GM19395 (cell line): ENCODE measurements around the gene SCN4B.

Experiments
- ATAC-seq: cut with Tn5 transposase; IDR thresholded peaks from one replicate; pipeline ENCODE4 v1.9.1; 2021; ENCODE audit warnings: mild to moderate bottlenecking, moderate library complexity; ENCODE audit not compliant: unreplicated experiment

The SCN4B gene

GRCh38 chr11:118153516-118153915 lies 893 bp upstream of the SCN4B start:
- no peak for ATAC-seq

DNA sequence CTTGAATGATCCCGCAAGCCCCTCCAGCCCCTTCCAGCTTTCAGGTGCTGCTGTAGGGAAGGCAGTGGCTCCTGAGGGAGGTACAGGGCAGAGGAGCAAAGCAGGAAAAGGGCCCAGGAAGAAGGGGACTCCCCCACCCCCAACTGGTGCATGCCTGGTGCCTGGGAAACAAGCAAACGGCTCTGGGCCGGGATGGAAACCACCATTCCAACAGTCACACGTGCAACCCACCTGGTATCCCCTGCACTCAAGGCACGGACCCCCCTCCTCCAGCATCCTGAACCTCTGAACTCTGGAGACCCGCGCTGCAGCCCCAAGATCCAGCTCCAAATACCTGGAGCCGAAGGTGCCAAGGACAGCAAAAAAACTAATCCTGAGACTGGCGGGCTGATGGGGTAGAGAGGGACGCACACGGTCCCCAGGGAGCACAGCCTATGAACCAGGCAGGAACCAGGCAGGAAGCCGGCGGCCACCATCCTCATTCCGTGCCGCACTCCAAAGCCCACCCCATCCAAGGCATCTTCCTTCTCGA lies 537 bp downstream of the SCN4B start:
- ATAC-seq: no peak

DNA sequence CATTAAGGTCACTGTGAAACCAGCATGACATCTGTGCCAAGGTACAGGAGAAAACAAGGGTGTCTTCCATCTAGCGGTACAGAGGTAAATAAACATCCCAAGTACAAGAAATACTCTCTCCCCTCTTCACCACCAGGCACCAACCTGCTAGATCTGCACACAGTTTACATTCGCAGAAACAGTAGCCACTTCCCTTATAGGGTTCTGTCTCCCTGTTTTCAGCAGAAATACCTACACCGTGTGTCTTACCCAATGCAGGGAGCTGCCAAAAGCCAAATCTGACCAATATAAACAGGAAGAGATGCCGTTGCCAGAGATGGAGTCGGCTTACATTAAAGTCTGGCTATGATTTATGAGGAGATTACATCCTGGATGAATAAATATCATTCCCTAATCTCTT lies 1.2 kb downstream of the SCN4B start:
- no peak for ATAC-seq

- ATAC-seq: no peak
These were observed 3.1 kb downstream of the SCN4B start for GRCh38 chr11:118149493-118149892.

DNA sequence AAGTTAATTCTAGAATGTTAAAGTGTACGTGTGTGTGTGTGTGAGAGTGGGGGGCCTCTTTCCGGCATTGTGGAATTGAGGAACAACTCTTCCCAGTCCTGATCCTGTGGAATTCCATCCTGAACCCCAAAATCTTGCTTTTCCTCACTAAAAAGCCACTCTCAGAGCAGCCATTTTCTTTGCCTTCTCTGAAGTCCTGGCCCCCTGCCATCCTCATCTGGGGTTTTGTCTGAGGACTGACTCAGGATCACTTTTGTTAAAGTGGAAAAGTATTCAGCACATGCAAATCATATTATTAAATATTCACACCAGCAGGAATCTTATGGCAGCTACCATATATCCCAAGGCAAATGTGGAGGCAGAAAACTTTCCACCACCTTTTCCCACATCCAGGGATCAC lies 3.8 kb downstream of the SCN4B start:
- no peak for ATAC-seq

GRCh38 chr11:118148240-118148639 lies 4.4 kb downstream of the SCN4B start:
- ATAC-seq: no peak

DNA sequence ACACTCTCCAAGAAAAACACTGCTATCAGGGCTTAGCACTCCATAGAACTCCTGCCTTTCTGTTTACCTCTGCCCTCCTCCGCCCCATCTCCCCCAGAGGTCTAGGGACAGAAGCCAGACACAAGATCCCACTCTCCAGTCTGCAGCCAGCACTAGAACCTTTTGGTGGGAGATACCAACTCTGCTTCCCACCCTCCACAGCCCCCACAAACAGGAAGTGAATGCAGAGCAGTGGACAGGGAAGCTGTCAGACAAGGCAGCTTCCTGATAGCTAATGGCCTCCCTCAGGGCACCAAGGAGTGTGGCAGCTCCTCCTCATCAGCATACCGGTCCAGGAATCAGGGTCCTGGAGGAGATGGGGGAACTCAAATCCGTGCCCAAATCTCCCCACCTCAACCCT lies 5.1 kb downstream of the SCN4B start:
- no peak for ATAC-seq

GRCh38 chr11:118146554-118146953 lies 6.1 kb downstream of the SCN4B start:
- no peak for ATAC-seq

DNA sequence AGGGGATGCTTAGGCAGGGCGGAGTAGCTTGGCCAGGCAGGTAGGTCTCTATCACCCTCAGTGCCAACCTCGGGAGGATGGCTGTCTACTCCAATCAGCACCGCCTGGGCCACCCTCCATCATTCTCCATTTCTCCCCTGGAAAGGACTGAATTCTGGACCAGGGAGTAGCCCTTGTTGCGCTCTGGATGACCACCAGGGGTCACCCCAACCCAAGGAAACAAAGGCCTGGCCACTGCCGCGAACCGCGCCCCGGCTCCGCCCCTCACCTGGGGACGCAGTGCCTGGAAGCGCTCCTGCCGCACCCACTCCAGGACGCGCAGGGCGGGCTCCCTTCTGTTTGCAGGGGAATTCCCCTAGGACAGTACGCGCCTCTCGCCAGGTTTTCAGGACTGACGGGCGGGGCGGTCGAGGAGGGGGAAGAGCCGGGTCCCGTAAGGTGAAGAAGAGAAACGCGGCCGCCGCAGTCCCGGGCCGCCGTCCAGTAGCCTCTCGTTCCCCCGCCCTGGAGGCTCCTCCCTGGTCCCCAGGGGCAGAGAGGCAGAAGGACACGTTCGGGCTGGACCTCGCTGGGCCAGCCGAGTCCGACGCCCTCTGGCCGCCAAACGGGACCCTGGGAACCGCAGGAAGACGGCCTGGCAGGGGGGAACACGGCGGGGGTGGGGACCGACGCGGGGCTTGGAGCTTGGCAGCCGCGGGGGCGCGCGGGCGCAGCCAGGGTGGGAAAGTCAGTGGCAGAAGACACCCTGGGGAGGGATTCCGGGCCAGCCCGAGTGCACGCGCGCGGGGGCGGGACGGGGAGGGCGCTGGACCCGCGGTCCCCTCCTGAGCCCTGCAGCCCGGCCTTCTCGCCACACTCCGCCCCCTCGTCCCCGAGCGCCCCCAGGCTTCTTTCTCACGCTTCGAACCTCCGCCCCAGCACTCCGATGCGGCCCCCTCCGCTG lies 7.1 kb downstream of the SCN4B start:
- peak; percentile 92 for ATAC-seq

DNA sequence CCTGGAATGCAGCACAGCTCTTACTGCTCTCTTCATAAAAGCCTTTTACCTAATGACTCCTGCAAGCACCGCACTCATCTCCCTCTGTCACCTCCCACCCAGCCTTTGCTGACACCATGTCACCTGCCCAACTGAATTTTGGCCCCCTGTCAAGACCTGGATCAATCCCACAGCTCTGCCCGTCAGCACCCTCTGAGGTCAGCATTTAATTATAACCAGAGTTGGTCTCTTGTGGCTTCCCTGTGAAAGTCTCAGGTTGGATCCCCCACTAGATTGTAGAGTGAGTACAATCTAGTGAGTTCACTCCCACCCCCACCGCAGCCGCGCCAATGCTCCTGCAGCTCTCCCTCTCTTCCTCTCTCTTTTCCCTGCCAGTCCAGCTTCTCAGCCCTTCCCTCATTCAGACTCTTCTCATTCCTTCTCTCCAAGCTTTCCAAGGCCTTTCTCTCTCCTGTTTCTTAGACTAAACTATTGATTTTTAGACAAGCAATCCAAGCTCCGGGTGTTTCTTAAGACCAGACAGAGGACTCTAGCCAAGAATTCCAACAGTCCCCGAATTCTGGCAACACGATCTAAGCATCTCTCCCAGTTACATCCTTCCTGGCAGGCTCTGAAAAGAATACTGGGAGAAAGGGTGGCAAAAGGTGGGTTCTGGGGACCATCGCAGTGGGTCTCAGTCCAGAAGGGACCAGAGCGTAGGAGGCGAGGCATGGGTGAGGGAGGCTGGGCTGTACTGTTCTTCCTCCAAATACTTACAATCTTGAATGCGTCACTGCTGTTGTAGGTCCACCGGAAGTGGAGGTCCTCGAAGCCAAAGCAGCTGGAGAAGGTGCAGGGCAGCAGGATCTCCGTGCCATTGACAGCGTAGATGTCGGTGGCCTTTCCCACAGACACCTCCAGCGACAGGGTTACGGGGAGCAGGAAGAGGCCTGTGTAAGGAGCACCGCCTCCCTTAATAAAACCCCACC lies 8.0 kb downstream of the SCN4B start:
- ATAC-seq: no peak

GRCh38 chr11:118143661-118144185 lies 8.9 kb downstream of the SCN4B start:
- no peak for ATAC-seq

GRCh38 chr11:118142809-118143208 lies 9.8 kb downstream of the SCN4B start:
- no peak for ATAC-seq

- ATAC-seq: no peak
These were observed 10.5 kb downstream of the SCN4B start for GRCh38 chr11:118142081-118142480.

DNA sequence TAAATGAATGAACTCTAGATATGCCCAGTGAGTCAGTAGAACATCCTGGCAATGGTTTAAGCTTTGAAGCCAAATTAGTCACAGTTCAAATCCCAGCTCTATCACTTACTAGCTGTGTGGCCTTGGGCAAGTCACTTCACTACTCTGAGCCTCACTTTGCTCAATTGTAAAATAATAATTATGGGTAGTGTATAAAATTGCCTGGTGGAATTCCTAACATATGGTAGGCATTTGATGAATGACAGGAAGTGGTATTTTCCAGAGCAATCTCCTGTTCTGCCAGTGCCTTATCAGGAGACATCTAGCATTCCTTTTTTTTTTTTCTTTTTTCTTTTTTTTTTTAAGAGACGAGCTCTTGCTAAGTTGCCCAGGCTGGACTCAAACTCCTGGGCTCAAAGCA lies 13.0 kb downstream of the SCN4B start:
- no peak for ATAC-seq

DNA sequence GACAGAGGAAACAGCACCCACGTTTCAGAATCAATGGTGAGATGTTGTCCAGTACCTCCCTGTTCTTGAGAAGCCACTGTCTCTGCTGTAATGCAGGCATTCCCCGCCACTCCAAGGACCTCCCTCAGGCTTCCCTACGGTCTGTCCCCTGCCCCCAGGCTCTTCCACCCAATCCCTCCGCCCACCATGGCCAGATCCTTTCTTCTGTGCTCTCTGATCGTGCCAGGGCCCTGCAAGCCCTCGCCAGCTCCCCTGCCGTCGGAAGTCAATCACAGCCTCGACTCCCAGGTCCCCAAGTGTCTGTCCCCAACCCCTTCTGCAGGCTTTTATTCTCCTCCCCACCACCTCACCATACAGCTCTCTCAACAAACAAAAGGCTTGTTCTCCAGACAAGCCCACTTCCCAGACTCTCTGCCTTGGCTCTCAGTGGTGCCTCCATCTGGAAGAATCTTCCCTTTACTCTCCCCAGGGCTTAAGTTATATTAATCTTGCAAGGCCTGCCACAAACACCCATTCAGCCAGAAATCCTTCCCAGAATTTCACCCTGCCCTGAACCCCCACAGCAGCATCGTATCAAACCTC lies 13.7 kb downstream of the SCN4B start:
- ATAC-seq: no peak

- ATAC-seq: no peak
These were observed 15.8 kb downstream of the SCN4B start for GRCh38 chr11:118136801-118137200.

DNA sequence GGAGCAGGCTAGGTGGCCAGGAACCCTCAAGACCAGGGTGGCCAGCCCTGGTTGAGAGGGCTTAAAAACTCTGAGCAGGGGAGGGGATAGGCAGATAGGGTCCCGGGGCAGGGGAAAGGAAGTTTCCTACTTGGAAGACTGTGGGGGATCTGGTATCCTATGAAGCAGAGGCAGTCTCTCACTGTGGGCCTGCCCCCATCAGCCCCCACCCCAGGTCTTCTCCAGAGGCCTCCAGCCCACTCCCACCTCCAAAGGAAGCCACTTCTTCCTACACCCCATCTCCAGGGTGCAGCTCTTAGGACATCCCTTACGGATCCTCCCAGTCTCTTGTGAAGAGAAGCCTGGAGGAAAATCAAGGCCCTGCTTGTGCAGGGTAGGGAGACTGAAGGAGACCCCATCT lies 16.3 kb downstream of the SCN4B start:
- ATAC-seq: no peak

DNA sequence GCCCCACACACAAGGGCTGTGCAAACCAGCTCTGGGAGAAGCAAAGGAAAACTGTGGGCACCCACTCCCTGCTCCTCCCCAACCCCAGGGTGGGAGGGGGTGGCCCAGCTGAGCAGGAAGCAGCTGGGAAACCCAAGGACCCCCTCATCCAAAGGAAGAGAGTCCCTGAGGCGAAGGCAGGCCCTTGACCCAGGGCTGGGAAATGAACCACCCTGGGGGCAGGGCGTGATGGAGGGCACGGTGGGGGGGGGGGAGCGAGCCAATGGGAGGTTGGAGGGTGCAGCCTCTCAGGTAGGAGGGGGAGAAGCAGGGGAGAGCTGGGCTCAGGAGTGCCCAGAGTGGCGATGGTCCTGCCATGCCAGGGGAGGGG lies 16.8 kb downstream of the SCN4B start:
- ATAC-seq: no peak

DNA sequence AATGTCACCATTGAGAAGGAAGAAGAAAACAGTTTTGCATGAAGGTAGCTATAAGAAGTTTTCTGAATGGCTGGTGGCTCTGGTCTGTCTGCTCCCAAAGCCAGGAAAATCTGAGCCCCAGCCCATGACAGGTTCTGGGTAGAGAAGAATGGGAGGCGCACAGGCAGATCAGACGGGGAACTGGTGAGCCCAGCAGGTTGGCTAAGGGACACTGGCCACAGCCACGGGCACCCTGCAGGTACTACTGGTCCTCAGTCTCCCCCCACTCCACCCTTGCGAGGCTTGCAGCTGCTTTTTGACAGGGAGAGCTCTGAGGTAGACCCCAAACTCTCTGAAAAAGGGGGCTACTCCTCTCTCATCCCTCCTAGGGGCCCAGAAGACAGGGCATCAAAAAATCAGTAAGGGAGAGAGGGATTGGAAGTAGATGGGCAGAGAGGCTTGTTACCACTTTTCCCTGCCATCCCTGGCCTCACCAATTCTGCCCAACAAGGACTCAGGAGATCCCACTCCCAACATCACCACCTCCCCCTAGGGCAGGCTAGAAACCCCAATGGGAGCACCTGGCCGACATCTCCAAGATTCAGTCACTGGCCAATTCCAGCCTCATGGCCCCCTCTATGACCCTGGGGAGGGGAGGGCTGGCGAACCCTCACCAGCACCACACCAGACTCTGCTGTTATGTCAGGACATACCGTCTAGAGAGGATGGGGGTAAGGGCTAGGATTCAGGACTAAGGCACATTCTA lies 17.4 kb downstream of the SCN4B start:
- no peak for ATAC-seq

- no peak for ATAC-seq
These were observed 18.8 kb downstream of the SCN4B start for GRCh38 chr11:118133816-118134215.
